HPDE6-E6E7 (cell line): ENCODE results near the gene IFITM5.
"Not testable (repeated sequence)": the region's sequence is repeated elsewhere in the genome, so short reads cannot be mapped to it uniquely, and the experiment has no call there.

ENCODE experiments used
- DNase-seq: peaks from one replicate; pipeline ENCODE4 v3.0.0; 2011; ENCODE audit warnings: missing footprints; ENCODE audit errors: extremely low spot score

The IFITM5 gene

DNA sequence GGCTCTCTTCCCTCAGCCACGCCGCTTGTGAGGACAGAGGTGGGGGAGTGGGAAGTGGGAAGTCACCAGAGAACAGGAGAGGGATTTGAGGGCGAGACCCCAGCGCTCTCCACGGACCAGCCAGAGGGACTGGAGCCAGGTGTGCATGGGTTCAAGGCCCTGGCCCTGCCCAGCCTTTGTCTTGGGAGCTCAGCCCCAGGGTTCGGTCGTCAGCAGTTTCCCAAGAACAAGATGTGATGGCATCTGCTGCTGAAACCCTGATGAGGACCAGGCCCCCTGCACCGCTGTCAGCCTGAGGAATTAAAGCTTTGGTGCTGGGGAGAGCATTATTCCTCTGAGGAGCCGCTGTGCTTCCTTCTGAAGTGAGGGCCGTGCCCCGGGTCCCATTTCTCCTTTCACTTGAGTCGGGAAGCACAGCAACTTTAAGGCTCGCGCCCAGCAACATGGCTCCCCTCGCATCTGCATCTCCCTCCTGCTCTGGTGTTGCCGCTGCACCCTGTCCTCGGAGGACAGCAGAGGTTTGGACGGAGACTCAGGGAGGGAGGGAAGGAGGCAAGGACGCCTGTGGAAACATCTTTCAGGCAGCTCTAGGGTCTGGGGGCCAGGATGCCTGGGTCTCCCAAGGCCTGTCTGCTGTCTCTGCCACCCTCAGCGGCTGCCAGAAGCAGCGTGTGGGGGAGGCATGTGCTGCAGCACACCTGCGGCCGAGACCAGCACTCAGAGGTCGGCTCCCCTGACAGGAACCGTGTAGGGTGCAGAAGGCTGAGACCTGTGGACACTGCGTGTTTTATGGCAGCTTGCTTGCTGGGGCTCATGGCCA is 3.8 kb downstream of the IFITM5 start:
- no peak for DNase-seq

DNA sequence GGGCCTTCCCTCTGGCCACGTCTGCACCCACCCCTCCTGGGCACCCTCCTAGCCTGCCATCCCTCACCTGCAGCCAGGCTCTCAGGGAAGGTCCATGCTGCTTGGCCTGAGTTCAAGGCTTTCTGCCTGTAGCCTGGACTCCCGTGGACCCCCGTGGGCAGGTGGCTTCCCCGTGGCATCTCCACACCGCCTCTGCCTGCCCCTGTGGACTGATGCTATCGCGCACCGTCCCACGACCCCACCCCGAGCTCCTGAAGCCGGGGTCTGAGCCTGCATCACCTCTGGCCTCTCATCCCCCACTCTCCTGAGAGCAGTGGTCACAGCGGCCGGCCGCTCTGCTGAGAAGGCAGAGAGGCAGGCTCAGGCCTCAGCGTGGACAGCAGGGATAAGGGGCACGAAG is 4.5 kb downstream of the IFITM5 start:
- no peak for DNase-seq

DNA sequence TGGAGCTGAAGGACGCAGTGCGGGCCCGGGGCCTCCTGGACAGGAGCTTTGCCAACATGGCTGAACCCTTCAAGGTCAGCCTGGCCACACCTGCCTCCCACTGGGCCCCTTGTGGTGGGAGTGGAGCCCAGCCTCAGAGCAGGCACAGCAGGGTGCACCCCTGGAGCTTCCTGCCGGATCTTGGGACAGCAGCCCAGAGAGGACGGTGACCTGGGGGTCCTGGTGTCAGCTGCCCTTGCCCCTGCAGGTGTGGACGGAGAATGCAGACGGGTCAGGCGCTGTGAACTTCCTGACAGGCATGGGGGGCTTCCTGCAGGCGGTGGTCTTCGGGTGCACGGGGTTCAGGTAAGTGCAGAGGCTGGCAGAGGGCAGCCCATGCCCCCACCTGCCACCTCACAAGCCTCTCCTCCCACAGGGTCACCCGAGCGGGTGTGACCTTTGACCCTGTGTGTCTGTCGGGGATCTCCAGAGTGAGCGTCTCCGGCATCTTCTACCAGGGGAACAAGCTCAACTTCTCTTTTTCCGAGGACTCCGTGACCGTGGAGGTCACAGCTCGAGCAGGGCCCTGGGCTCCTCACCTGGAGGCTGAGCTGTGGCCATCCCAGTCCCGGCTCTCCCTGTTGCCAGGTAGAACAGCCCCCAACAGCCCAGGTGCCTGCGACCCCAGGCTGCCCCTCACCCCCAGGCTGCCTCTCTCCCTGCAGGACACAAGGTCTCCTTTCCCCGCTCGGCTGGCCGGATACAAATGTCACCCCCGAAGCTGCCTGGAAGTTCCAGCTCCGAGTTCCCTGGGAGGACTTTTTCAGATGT is 5.3 kb downstream of the IFITM5 start:
- DNase-seq: no peak

DNA sequence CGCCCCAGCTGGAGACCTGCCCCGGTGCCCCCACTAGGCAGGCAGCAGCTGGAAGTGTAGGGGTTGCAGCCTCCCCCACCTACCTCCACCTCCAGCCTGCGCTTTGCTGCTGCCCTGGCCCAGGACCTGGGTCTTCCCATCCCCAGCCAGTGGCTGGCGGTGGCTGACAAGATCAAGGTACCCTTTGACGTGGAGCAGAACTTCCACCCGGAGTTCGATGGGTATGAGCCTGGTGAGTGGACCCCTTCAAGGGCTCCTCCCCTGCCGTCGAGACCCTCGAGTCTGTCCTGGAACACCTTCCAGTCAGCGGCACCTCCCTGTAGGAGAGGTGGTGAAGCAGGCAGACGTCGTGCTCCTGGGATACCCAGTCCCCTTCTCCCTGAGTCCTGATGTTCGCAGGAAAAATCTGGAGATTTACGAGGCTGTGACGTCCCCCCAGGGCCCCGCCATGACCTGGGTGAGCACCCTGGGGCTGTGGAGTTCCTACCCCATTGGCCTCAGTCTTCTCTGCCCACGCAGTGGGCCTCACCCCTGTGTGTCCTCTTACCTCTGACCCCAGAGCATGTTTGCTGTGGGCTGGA is 6.0 kb downstream of the IFITM5 start:
- no peak for DNase-seq

DNA sequence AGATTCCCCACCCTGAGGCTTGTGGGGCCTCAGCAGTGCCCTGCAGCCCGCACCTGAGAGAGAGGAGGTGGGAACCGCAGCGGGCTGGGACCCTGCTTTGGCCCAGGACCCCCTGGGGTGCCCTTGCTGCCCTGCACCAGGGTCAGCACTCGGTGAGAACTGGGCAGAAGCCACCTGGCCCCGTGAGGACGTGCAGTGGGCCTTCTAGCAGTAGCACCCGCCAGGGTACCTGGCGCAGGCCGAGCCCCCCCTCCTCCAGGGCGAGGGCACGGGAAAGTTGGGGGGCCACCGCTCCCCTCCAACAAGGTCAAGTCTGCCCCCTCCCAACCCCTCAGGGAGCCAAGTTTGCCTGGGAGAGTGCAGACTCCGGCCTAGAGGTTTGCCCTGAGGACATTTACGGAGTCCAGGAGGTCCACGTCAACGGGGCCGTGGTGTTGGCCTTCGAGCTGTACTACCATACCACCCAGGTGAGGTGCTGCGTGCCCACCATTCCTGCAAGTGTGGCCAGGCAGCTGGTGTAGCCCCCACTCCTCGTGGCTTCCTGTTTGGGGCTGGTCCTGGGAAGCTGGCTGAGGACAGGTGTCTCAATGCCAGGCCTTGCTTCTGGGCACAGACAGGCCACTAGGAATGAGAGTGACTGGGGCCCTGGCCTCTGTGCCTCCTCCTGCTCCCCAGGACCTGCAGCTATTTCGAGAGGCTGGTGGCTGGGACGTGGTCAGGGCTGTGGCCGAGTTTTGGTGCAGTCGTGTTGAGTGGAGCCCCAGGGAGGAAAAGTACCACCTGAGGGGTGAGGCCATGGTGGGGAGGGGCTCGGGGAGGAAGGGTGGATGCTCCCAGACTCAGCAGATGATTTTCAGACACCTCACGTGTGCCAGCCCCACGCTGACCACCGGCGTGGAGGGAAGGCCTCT is 6.9 kb downstream of the IFITM5 start:
- no peak for DNase-seq

DNA sequence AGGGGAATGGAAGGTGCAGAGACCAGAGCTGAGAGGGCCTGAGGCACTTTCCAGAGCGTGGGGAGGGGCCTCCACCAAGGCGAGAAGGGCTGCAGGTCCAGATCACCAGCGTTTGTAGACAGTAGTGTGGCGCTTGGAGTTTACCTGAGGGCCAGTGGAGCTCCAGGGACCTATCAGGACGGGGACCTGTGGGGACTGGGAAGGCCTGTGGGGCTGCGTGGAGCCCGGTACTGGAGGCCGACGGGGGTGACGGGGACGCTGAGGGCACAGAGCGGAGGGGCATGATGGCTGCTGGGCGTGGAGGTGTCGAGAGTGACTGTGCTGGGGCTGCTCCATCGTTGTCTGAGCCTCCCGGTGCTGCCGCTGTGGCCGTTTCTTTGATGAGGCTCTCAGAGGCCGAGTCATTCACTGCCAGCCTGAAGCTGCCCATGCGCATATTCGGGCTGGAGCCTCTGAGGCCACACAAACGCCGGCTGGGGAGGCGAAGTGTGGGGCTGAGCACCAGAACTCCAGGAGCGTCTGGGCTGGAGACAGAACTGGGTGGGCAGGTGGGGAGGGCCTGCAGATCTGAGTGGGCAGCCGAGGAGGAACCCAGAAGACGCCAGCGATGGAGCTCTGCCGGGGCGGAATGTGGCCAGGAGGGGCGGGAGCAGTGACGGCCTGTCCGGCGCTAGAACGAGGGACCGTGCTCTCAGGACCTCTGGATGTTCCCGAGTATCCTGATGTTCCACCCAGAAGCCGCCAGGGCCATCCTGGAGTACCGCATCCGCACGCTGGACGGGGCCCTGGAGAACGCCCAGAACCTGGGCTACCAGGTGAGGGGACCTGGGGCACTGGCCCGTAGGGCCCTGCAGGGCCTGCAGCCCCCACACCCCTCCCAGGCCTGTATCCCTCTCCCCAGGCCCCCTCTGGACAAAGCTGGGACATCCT is 7.8 kb downstream of the IFITM5 start:
- DNase-seq: no peak

DNA sequence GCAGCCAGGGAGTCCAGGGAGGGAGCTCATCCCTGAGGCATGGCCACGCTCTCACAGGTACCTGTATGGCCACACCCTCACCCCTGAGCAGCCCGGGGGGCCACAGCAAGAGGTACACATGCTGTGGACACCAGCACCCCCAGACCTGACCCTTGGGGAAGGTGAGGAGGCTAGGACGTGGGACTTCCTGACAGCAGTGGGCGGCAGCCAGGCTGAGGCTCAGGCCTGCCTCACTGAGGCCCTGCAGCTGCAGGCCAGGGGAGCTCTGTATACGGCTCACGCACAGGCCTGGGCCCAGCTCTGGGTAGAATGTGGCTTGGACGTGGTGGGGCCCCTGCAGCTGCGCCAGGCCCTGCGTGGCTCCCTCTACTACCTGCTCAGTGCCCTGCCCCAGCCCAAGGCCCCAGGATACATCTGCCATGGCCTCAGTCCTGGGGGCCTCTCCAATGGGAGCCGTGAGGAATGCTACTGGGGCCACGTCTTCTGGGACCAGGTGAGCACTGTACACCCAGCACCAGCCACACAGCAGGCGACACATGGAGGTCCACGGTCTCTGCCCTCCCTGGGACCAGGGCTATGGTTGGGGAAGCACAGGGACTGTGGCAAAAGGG is 8.6 kb downstream of the IFITM5 start:
- no peak for DNase-seq

DNA sequence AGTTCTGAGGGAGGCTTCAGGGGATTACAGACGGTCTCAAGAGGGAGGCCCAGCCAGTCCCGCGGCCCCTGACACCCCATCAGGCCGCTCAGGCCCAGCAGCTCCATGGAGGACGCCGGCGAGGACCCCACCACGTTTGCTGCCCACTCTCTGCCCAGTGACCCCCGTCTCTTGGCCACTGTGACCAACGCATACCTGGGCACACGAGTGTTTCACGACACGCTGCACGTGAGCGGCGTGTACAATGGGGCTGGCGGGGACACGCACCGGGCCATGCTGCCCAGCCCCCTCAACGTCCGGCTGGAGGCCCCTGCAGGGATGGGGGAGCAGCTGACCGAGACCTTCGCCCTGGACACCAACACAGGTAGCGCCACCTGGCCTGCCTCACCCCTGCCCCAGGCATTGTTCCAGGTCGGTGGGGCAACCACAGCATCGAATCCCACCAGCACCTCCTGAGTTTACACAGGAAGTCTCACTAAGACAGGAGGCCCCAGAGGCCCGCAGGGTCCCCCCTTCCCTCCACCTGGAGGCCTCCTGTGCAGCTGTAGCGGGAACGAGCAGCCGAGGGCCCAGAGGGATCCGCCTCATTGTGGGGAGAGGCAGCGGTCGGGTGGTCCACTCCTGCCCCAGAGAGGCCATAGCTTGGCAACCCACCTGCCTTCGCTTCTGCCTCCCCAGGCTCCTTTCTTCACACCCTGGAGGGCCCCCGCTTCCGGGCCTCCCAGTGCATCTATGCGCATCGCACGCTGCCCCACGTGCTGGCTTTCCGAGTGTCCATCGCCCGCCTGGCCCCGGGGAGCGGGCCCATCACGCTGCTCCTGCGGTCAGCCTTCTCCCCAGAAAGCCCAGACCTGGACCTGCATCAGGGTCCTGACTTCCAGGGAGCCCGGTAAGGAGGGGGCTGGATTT is 9.4 kb downstream of the IFITM5 start:
- no peak for DNase-seq

DNA sequence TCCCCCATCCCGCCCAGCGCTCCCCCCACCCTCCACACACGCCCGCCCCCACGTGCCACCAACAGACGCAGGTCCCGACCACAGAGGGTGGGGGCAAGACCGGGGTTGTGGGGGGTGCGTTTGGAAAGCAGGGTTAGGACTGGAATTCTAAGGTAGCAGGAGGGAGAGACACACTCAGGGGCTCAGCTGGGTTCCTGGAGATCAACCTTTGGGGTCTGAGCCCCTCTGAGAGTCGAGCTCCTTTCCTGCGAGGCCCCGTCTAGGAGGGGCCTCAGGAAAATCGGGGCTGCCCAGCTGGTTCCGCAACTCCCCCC is 10.0 kb downstream of the IFITM5 start:
- no peak for DNase-seq

DNA sequence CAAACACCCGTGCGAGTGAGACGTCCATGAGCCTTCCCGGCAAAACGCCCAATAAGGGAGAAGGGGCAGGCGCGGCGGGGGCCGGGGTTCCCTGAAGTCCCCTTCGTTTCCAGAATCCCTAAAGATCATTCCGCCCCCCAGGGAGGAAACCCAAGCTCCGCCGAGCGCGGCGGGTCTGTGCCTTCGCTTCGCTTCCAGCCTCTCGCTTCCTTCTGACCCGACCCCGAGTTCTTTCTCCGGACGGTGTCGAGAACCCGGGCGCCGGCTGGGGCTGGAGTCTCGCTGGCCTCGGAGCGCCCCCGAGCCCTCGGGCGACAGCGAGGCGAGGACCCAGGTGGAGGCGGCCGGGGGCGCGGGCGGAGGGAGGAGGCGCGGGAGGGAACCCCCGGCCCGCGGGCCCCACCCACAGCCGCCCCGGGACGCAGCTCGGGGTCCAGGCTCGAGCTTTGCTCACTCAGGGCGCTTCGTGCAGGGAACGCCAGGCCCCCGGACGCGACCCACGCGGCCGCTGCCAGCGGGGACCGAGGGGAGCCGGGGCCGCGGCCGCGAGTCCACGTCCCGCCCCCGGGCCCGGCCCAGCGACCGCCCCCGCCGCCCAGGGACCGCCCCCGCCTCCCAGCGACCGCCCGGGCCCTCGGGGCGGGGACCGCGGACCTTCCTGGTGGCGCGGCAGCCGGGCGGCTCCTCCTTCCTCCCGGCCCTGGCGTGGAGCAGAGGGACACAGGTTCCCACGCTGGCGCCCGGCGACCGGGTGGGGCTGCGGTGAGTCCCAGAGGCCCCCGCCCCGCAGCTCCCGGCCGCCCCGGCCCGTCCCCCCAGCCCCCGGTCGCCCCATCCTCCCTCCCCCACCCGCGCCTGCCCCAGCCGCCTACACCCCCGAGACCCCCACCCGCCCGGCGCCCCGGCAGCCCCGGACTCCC is 10.6 kb downstream of the IFITM5 start, which contains the start of gene PGGHG:
Gene PGGHG (plus strand): TSS at position 649 of the 920 bp plus-strand sequence. CDS start 691 bp downstream, outside the sequence.
- no peak for DNase-seq

DNA sequence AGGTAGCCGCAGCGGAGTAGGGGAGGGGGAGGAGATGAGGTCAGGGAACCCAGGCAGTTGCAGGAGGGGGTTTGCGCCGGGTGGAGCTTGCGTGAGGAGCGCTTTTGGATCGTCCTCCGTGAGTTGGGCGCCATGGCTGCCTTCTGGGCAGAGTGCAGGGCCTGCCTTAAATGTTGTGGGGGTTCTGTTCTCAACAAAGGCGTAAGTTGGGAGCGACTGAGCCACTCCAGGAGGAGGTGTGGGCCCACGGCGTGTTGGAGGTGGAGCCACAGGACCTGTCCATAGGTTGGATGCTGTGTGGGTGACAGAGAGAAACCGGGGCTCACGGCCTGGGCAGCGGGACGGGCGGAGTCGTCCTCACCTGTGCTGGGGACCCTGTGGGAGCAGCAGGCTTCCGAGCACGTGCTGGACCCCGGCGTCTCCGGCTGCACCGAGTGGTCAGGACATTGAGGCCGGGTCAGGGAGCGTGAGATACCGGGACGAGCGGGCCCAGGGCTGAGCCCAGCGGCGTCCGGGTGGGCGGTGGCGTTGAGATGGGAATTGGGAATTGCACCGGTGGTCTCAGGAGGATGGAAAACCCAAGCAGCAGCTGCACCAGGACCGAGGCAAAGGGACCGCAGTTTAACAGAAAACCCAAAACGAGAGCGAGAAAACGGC is 11.4 kb downstream of the IFITM5 start:
- DNase-seq: no peak

DNA sequence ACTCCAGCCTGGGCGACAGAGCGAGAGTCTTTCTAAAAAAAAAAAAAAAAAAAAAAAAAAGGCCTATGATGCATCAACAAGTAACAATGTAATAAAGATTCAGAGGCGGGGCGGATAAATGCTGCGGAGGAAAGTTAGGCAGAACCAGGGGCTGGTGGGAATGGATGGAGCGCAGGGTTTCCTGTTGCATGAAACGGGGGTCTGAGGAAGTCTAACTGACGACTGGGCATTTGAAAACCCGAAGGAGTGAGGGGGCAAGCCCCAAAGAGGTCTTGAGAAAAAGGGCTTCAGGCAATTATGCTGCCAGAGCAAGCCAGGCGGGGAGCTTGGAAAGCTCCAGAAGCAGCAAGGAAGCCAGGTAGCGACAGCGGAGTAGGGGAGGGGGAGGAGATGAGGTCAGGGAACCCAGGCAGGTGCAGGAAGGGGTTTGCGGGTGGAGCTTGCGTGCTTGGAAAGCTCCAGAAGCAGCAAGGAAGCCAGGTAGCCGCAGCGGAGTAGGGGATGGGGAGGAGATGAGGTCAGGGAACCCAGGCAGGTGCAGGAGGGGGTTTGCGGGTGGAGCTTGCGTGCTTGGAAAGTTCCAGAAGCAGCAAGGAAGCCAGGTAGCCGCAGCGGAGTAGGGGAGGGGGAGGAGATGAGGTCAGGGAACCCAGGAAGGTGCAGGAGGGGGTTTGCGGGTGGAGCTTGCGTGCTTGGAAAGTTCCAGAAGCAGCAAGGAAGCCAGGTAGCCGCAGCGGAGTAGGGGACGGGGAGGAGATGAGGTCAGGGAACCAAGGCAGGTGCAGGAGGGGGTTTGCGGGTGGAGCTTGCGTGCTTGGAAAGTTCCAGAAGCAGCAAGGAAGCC is 12.1 kb downstream of the IFITM5 start:
- DNase-seq: not testable (repeated sequence)

DNA sequence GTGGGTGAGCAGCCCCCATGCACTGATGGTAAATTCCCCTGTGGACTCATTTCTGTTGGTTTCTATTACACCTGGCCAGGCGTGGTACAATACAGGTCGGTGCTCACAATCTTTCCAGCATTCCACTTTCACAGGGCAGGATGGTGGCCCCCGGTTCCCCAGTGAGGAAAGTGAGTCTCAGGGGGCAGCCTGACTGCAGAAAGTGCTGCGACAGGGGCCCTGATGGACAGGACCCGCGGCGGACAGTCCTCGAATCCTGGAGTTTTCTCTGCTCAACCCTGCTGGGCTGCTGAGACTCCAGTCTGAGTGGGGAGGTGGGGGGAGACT is 13.5 kb downstream of the IFITM5 start:
- DNase-seq: no peak

DNA sequence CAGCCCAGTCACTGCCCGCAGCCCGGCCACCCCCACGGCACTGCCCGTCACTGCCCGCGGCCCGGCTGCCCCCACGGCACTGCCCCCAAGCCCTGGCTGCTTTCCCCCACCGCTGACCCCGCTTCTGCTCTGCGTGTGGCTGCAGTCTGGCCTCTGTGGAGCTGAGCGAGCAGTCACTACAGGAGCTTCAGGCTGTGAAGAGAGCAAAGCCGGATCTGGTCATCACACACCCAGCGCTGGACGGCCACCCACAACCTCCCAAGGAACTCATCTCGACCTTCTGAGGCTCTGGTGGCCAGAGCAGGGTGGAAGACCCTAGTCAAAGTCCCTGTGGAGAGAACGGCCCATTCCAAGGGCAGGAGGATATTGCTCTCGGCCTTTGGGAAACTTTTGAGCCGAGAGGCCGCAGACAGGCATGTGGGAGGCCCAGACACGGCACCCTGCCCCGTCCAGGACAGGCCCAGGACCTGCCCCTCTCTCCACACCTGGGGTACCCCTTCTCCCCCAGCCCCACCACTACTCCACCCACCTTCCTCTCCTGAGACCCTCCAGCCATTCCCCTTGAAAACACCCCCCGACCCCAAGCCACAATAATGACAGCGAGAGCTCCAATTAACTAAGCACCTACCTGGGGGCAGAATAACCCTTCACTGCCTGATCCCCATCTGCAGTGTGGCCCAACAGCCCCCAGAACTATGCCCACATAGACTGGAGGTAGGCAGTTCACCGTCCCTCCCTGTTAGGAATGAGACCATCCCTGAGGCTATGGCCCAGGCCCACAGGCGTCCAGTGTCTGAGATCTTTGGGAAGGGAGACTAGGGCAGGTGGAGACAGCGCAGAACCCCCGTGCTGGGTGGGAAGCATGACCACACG is 14.1 kb downstream of the IFITM5 start:
- DNase-seq: no peak

DNA sequence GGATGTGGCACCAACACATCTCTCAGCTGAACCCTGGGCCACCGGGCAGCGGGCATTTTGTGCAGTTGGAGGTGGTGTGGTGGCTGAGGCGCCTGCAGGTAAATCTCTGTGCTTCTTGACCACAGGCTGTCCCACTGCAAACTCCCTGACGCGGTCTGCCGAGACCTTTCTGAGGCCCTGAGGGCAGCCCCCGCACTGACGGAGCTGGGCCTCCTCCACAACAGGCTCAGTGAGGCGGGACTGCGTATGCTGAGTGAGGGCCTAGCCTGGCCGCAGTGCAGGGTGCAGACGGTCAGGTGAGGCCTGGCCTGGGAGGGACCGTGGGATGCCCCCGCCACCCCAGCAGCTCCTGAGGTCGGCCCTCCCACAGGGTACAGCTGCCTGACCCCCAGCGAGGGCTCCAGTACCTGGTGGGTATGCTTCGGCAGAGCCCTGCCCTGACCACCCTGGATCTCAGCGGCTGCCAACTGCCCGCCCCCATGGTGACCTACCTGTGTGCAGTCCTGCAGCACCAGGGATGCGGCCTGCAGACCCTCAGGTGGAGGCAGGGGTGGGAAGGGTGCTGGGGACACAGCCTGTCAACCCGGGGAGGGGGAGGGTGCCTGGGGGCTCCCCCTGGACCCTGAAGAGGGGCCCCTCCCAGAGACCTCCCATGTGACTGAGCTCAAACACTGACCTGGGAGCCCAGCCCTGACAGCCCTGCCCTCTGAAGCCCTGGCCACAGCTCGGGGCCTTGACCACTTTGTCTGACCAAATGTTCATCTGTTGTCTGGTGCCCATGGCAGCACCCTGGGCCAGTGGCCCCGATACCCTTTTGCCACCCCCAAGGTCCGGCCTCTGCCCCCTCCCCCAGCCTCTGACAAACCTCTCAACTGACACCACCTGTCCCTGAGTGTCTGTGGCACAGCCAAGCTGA is 15.0 kb downstream of the IFITM5 start:
- no peak for DNase-seq
